D721Med (cell line): ENCODE results near the gene COL19A1.
"Not testable (repeated sequence)": the region's sequence is repeated elsewhere in the genome, so short reads cannot be mapped to it uniquely, and the experiment has no call there.

Experiments
- DNase-seq: peaks from one replicate; pipeline ENCODE4 v3.0.0; 2011; ENCODE audit warnings: low spot score; ENCODE audit not compliant: insufficient read length
- FAIRE-seq: peaks from 2 replicates; lab custom pipeline; 2011; peaks lifted over from hg19 to GRCh38; lab: Jason Lieb, UNC
- CTCF ChIP-seq: IDR thresholded peaks from 2 replicates; pipeline ENCODE4 v1.5.1; 2012; ENCODE audit warnings: mild to moderate bottlenecking, control low read depth; ENCODE audit not compliant: insufficient read depth; ENCODE audit errors: missing control alignments

COL19A1 gene

DNA sequence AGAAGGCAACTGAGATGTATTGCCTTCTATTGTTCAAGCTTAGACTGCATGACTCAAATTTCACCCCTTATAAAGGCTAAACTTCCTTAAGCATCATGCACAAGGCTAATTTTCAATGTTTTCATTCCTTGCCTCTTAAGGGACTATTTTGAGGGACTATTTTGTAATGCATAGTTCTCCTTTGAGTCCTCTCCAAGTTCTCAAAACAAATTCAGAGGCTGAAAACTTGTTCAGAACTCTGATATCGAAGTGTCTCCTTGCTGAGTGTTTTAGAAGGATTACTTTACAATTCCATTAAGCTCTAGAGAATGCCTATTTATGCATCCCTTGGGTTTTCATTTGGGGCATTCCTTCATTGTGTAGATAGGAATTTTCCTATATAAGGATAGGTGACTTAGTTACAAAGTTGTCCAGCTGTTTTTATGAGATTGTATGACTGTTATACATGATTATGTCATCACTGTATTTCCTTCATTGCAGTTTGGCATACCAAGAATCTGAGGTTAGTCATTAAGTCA lies 41.7 kb downstream of the COL19A1 start:
- no peak for TF ChIP-seq CTCF
- DNase-seq (no peak), FAIRE-seq (no peak)

- no peak for TF ChIP-seq CTCF
- no peak for FAIRE-seq
- no peak for DNase-seq
Observed at GRCh38 chr6:69913361-69913760, 47.0 kb downstream of the COL19A1 start.

DNA sequence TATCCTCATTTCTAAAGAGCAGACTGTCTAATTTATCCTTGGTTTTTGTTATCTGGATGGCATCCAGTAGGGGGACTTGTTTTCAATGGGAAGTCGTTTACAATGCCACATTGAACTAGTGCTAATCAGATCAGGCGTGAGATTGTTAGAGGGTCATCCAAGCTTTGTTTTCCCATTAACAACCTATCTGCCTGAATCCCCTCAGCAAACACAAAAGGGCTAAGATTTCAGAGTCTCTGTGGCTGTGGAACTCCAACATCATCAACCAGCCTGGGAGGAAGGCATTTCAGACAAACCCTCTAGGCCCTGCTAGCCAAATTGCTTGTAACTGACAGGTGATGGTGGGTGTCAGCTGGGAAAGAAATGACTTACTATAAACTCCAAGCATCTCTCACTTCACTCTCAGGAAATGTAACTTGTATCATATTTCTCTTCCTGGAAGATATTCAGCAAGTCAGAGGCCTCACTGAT lies 47.7 kb downstream of the COL19A1 start:
- FAIRE-seq (no peak), DNase-seq (no peak)
- no peak for TF ChIP-seq CTCF

GRCh38 chr6:69915346-69915745 lies 49.0 kb downstream of the COL19A1 start:
- FAIRE-seq (no peak), DNase-seq (no peak)
- TF ChIP-seq CTCF, result no peak

DNA sequence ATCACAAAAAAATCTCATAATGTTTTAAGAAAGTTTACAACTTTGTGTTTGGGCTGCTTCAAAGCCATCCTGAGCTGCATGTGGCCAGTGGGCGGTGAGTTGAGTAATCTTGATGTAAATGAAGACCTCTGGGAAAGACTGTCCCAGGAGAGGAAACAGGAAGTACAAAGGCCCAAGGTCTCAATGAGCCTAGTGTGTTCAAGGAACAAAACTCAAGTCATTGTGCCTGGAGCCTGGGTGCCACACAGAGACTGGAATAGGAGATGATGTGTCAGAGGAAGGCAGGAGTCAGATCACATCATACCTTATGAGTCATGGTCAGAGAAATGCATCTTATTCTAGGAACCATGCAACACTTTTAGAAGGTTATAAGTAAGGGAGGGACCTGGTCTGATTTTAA lies 51.5 kb downstream of the COL19A1 start:
- FAIRE-seq (no peak), DNase-seq (no peak)
- no peak for TF ChIP-seq CTCF

DNA sequence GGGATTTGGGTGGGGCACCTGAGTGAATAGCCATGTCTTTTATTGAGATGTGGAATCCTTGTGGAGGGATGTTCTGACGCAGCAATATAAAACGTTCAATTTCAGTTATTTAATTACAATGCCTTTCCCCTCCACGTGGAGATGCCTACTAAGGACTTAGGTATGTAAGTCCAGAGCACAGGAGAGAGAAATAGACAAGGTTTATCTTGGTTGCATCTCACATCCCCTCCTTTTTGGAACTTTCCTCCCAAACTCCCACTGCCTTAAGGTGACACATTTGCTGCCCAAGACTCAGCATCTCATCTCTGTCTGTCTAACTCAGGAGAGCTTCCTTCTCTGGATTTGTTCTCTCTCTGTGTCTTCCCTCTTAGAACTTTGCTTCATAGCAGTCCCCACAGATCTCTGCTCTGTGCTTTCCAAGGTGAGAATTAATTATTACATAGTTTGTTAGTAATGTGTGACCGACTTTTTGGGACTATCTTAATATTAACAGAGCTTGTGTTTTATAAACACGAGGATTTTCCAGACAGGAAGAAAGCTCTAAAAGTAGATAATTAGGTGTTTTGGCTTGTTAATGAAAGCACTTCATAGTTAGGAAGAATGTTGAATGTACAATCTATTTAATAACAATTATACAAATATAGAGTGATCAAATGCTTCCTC lies 52.6 kb downstream of the COL19A1 start:
- FAIRE-seq, result no peak
- no peak for DNase-seq
- no peak for TF ChIP-seq CTCF

DNA sequence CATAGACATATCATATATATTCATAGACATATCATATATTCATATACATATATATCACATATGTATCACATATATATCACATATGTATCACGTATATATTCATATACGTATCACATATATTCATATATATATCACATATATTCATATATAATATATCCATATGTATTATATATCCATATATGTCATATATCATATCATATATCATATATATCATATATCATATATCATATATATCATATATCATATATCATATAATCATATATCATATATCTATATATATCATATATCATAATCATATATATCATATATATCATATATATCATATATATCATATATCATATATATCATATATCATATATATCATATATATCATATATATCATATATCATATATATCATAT lies 54.7 kb downstream of the COL19A1 start:
- FAIRE-seq, DNase-seq: not testable (repeated sequence)

DNA sequence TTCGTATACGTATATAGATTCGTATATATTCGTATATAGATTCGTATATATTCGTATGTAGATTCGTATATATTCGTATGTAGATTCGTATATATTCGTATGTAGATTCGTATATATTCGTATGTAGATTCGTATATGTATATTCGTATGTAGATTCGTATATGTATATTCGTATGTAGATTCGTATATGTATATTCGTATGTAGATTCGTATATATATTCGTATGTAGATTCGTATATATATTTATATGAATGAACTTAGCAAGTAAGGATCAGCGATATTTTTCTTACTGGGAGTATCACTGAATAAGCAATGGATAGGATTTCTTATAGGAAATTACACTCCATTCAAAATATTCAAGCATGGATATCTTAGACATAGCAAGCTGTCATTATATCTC lies 55.3 kb downstream of the COL19A1 start:
- not testable (repeated sequence) for DNase-seq, FAIRE-seq
